Inflammatory macrophage treated with lipopolysaccharide for 1 hour (primary cell): Measurements from ENCODE around the gene MBP.
"Not testable (repeated sequence)": the region's sequence is repeated elsewhere in the genome, so short reads cannot be mapped to it uniquely, and the experiment has no call there.

ENCODE experiments used
- DNase-seq, 2 donors: peaks; one replicate each; pipeline ENCODE4 v3.0.0-alpha.2; 2020 to 2022

The MBP gene

DNA sequence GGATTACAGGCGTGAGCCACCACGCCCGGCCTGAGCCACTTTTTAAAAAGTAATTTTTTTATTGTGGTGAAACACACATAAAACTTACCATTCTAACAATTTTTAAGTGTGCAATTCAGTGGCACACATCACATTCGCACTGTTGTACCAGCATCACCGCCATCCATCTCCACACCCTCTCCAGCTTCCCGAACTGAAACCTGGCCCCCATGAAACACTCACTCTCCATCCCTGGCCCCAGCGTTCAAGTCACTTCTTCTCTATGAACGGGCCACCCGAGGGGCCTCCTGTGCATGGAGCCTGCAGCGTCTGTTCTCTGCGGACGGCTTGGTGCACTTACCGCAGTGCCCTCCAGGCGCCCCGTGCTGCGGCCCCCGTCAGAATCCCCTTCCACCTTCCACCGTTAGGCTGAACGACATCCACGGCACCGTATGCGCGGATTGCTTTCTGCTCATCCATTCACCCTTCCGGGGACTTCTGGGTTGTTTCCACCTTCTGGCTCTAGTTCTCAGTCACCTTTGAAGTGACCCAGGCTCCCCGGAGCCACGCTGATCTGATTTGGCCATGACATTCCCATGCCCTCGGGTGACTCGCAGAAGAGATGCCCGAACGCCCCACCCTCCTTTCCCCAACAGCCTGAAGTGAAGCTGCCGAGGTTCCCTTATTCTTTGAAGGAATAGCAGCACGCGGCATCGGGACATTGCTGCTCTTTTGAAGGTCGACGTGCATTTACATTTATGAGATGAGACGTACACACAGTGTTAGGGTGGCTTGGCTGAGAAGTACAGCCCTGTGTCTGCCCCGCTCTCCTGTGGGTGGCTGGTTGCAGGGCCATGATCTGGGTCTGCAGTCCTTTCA lies 134.4 kb downstream of the MBP start:
- no peak for DNase-seq

DNA sequence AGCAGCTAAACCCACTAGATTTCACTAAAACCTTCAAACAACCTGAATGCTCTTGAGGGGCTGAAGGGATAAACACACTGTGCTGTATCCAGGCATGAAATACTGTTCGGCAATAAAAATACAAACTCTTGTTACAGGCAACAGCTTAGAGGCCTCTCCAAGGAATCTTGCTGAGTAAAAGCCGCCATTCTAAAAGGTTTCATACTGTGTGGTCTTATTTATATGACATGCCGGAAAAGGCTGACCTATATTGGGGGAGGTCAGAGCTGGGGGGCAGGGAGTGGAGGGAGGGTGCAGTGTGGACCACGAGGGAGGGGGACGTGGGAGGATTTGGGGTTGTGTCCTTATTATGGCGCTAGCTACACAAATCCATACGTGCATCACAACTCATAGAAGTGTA lies 136.2 kb downstream of the MBP start:
- DNase-seq: no peak

DNA sequence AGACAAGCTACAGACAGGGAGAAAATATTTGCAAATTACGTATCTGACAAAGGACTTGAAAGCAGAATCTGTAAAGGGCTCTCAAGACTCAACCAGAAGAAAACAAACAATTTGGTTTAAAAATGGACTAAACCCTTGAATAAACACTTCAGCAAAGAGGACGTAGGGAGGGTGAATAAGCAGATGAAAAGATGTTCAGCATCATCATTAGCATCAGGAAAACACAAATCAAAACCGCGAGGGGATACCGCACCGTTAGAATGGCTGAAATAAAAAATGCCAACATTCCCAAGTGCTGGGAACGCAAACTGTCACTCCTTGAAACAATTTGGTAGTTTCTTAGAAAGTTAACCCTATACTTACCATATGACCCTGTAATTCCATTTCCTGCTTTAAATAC lies 136.7 kb downstream of the MBP start:
- no peak for DNase-seq

DNA sequence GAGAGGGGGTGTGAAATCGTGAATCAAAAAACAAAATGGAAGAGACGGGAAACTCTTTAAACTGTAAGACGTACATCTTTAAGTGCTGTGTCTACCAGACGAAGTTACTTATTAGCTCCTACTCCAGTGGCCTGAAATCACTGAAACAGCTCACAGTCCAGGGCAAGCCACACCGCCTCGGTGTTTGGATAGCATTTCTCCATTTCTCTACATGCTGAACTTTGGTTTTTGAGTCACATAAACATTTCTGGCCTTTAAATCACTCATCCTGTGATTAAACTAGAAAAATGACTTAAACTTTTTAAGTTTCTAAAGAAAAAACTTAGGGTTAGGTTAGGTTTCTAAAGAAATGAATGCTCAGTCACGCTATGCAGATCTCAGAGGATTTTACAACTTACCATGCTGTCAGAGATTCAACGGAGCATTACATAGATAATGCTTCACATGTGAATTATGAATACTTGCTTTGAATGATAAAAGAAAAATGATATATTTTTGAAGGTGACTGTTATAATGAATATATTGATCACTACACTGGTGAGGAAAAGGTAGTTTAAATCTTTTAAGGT lies 138.4 kb downstream of the MBP start:
- no peak for DNase-seq

DNA sequence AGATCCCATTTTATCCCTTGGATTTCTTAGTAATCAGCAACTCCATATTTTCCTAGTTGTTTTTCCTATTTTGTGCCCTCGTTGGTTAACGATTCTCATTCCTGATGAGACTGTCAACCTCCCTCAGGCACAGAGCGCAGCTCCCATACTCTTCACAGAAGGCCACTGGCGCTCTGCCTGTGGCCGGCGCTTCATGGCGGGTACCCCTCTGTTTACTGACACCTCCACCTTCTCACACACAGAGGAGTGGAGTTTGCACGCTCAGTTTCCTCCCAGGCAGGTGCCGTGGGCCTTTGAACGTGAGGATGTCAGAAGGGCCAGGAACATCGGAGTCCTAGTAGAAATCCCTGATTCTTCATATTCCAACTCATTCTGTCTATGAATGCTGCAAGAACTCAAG lies 139.0 kb downstream of the MBP start:
- no peak for DNase-seq

DNA sequence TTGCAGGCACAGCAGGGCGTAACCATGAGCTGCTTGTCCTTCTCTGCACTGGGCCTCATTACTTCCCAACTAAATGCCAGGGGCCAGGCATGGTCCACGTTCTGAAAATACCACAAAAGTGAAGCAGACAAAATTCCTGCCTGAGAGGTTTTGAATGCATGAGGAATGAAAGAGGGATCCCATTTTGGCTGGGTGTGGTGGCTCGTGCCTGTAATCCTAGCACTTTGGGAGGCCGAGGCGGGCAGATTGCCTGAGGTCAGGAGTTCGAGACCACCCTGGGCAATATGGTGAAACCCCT lies 139.5 kb downstream of the MBP start:
- DNase-seq: no peak

DNA sequence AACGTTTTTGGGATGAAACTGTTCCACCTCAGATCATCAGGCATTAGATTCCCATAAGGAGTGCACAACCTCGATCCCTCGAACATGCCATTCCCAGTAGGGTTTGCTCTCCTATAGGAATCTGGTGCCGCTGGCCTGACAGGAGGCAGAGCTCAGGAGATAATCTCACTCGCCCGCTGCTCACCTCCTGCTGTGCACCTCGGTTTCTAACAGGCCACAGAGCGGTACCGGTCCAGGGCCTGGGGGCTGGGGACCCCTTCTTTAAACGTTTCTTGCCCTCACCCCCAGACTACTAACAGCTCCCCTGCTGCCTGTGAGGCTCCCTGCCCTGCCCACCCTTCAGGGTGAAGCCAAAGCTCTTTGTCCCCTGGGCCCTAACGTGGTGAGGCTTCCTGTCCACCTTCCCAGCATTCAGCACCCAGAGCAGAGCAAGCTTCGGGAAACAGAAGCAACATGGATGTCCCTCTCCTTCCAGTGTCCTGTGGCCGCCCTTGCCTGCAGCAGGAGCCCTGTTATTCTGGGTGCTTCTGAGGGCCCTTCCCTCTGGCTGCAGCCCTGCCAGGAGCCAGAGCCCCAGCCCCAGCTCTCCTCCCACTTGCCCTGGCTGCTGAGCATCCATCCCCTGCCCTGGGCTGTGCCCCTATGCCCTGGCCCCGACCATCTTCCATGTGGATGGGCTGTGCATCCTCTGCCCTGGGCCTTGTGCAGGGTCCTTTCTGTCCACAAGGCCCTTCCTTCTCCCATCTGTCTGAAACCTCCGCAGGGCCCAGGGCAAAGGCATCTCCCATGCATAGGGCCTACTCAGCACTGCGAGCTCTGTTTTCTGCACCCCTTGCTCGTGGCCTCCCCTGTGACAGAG lies 140.1 kb downstream of the MBP start:
- DNase-seq: no peak

DNA sequence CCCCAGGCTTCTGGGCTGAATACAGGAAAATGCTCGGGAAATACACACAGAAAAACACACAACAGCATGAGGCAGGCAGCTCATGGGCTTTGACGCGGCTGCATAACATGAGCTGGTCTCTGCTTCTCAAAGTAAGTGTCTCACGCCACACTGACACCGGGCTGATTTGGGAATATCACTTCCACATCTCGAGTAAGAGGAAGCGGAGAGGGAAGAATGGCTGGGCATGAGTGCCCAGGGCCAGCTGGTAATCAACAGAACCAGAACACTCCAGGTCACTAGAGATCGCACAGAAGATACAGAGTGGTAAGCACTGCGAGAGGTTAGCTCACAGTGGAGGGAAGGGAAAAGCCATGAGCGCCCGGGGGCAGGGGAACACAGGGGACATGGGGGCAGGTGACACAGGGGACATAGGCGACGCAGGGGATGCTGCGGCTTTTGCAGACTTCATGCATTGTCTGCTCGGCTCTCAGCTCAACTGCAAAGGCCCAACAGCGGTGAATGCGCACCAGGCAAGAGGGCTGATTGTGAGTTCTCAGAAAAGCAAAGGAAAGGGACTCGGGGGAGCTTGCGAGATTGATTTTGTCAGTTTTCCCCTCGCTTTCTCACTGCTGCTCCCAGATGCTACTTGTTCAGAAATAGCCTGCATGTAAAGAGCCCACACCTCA lies 141.4 kb downstream of the MBP start:
- DNase-seq: peak in 1 of 2 donors; percentile 33

DNA sequence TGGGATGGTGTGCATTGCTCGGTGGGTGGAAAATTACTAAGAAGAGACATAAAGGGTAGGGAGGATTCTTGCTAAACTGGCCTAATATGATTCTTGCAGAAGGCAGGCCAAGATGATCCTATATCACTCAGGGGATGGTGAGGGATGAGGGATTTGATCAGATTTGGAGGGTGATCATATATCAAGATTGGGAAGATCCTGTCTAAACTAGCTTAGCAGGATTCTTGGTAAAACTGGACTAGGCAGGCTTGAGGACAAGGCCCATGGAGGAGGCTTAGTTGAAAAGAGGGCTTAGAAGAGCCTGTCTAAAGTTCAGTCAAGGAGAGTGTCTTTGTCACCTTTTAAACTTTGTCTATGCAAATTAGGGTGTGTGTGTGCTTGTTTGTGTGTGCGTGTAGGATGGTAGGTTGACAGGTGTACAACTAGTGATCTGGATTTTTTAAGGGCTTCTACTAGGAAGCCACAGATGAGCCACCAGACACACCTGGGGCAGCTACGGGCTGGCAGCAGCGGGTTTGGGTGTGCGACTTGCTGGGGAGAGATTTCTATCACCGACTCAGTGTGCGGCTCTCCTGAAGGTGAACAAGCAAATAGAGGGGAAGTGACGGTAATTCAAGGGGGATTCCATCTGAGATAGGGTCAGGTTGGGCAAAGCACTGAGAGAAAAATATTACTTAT lies 142.1 kb downstream of the MBP start:
- not testable (repeated sequence) for DNase-seq

DNA sequence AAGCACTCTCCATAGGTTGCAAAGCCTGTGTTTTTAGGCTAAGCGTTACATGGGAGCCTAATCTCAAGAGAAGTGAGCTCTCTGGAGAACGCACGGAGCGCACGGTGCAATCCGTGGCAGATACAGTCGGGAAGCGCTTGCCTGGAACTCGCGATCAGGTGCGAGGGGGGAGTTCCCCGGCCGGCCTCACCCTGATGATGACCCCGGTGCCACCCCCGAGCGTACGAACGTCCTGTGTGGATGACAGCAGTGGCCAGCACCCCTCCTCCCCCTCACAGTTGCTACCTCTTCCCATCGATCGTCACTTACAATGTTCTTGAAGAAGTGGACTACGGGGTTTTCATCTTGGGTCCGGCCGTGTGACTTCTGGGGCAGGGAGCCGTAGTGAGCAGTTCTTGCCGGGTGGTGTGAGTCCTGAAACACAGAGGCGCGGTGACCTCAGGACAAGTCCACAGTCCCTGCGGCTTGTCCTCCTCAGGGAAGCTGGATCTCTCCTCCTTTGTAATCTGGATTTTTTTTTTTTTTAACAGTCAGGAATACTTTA lies 142.9 kb downstream of the MBP start:
- DNase-seq: no peak

DNA sequence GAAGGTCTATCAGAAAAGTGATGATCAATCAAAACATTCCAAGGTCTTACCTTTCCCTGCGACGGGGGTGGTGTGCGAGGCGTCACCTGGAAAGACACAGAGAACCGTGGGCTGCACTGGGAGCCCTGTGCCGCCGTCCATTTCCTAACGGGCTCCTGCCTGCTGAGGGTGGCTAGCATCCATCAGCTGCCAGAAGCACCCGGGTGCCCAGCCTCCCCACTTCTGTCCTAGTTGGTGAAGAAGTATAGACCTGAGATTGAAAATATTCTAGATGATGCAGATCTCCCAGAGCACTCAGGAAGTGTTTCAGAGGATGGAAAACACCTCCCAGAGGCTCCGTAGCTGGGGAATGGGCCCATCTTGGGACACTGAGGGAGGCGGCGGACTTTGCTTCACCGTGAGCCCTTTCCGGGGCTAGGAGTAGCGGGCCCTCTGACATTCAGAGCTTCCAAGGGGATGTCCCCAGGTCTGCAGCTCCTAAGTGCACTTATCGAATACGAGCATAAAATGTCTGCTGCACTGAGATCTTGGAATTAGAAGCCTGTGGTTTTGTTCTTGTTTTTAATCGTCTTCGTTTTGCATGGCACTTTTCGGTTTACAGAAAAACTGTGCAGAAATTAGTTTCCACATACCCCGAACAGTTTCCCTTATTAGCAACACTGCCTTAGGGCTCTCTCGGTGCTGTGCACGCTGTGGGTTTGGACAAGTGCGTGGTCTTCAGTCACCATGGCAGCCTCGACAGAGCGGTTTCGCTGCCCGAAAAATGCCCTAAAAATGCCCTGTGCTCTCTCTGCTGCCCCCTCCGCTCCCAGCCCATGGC lies 143.5 kb downstream of the MBP start:
- DNase-seq: no peak

DNA sequence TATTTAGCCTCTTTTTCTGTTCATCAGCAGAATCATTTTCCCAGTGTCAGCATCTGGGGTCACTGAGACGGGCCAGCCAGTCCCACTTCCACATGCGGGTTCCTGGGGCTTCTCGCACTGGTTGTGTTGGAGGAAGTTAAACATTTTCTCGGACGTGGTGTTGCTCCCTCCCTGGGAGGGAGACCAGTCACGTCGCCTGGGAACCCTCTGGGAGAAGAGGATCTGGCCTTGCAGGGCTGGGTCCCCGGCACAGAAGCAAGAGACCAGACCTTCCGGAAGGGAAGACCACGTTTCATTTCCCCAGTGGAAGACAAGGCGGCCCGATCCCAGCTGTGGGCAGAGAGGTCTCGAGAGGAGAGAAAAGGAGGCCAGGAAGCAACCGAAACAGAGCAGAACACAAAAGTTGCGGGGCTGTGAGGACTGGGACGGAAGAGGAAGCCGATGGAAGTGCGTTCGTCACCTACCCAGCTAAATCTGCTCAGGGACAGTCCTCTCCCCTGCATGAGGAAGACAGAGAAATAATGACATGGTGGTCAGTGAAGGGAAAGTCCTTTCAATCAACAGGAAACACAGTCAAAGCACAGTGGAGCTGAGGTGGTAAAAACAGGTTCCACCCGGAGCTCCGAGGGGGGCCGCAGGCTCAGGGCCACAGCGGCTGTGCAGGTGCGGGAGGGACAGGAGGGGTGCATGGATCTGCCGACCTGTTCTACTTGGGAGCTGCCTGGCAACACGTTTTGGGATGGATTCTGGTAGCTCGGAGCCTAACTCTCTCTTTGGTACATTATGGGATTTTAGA lies 144.4 kb downstream of the MBP start:
- peak; percentile 22 to 45 for DNase-seq

DNA sequence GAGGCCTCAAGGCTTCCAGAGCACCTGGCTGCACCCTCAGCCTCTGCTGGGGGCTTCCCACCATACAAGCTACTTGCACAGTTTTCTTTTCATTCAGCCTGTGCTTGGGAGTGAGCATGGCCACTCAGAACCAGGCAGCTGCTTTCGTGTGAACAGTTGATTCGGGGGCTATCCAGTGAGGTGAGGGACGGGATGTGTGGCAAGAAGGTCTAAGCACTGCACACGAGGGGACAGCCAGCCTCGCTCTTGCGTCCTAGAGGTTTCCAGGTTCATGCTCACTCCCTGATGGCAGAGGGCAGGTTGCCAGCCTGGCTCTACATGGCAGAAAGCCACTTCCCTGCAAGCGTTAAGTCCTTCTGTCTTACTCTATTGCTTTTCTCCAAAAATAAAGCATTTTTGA lies 146.2 kb downstream of the MBP start:
- no peak for DNase-seq

DNA sequence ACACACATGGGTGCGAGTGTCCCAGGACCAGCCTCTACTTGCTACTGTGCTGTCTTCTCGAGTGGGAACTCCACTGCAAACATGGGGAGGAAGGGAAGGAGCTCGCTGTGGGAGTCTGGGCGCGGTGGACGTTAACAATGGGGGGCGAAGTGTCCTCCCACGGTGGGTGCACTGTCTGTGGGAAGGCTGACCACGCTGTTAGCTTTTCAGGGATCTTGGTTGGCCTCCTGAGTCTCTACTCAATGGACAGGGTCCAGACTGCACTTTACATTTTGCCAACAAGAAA lies 146.7 kb downstream of the MBP start:
- DNase-seq: no peak

DNA sequence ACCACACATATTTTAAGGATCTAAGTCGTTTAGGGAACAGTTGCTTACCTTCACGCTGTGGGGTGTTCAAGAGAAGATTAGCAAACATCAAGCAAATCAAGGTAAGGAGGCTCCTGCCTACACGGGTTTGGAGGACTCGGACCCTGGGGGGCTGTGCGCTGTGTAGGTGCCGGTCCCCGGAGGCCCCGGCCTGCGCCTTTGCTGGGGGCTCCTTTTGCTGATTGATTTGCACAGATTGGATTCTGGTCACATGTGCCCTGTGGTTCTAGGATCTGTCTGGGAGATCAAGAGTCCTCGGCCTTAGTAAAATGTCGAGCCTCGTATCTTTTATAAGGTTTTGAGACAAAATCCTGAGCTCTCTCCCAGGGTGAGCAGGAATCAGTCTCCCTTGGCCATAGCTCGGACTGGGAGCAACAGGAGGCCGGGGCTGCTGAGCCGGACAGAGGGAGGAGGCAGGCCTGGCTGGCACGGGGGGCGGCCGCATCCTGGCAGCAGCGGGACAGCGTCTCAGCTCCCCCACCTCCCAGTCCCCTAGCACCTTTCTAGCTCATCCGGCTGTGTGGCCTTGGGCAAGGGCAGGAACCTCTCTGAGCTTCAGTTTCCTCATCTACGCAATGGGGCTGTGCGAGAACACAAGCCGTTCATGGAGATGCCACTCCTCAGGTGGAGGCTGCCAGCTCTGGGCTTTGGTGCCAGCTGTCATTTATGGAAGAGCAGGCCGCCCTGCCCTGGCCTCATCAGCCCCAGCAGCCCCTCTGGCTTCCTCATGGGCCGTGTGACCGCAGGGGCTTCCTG lies 147.2 kb downstream of the MBP start:
- DNase-seq: no peak

DNA sequence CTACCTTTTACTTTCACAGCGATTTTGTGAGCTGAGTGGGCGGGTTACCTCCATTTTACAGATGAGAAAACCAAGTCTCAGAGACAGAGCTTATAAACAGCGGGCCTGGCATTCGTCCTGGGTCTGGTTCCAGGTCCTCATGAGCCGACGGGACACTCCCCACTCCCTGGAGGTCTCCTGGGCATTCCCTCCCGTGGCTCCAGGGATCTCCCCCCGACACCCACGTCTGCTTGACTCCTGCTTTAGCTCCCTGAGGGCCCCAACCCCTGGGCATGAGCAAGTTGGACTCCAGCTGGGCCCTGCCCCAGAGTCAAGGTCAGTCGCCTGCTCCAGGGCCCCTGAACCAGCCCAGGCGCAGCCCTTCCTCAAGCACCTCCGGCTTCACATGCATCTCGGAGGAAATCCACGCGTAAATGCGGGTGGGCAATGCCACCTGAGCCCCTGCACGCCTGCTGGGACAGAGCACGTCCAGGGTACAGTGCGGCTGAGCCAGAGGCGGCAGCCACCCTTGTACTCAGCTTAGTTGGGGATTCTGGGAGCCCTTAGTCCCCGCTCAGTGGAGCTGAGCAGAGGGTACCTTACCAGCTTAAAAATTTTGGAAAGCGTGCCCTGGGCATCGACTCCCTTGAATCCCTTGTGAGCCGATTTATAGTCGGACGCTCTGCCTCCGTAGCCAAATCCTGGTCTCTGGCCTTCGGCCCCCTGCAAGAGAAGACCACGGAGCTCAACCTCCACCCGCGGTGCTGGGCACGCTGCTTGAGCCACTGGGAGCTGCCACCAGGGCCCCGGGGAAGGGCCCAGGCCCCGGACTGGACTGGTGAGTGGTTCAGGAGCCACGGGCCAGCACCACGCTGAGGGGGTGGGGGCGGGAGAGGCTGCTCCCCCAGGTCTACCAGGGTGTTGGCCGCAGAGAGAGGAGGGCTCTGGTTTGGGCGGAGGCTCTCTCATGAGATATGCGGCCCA lies 148.1 kb downstream of the MBP start:
- no peak for DNase-seq

DNA sequence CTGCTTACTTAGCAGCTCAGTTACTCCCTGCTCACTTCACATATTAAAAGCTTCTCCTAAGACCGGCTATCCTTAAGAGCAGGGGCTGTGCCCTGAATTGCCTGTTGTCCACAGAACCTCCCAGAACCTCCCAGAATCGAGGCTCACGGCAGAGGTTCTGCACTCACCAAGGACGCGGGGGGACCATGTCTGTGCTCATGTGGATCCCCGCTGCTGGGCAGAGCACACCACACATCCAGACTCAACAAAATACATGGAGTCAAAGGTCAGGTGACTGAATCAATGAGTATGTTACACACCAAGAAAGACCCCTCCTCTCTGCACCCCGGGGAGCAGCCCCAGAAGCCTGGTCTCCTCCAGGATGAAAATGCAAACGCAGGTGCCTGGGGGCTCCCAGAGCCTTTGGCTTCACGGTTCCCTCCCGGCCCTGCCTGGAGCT lies 149.0 kb downstream of the MBP start:
- no peak for DNase-seq

DNA sequence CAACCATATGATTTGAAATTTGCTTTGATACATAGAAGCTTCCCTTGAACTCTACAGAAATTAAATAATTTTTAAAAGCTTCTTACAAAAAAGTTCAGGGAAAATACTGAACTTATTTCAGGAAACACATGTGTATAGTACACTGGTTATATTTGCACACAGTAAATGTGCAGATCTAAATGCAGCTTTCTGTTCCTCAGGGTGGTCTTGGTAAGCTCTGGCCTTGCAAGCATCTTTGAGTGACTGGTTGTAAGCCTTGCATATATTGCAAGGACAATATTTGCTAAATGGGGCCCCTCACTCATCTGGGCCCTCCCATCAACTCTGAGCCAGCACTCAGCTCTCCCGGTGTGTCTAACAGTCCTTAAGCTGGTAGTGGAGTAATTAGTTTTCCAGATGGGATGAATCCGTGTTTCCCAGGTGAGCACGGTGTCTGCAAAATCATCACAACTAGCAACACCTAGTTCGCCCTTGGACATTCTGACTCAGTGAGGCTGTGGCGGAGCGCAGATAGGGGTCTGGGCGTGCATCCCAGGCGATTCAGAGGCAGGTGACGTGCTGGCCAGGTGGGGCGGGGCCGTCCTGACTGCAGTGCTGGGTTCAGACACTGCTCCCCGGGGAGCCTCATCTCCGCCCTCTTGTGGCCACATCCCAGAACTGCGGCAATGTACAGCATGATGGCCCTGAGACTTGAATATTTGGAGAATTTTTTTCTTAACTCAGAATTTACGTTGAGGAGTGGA lies 149.6 kb downstream of the MBP start:
- DNase-seq: peak; percentile 41 to 88
